GM18867 (cell line): ENCODE measurements around the gene ZYX.

Experiments
- ATAC-seq: cut with Tn5 transposase; IDR thresholded peaks from one replicate; pipeline ENCODE4 v1.9.1; 2021; ENCODE audit warnings: mild to moderate bottlenecking, moderate library complexity; ENCODE audit not compliant: unreplicated experiment

Gene ZYX

GRCh38 chr7:143380646-143381426 lies at the start of gene ZYX:
Gene ZYX (plus strand): TSS chr7:143381345. CDS start chr7:143381572, 227 bp downstream.
- peak; percentile 80 for ATAC-seq

GRCh38 chr7:143334244-143334643 lies 46.9 kb upstream of the ZYX start:
- ATAC-seq = no peak

- ATAC-seq = no peak
Measured at GRCh38 chr7:143337216-143337615, 43.9 kb upstream of the ZYX start.

GRCh38 chr7:143341842-143342241 lies 39.3 kb upstream of the ZYX start:
- ATAC-seq = no peak

GRCh38 chr7:143343596-143343995 lies 37.5 kb upstream of the ZYX start:
- no peak for ATAC-seq

- ATAC-seq = peak; percentile 61
Measured at GRCh38 chr7:143345428-143345900, 35.7 kb upstream of the ZYX start.

- ATAC-seq = no peak
Measured at GRCh38 chr7:143346018-143346417, 35.1 kb upstream of the ZYX start.

- ATAC-seq = no peak
Measured at GRCh38 chr7:143347950-143348349, 33.2 kb upstream of the ZYX start.

- ATAC-seq = no peak
Measured at GRCh38 chr7:143351060-143351459, 30.1 kb upstream of the ZYX start.

GRCh38 chr7:143351574-143351973 lies 29.6 kb upstream of the ZYX start:
- ATAC-seq = no peak

- no peak for ATAC-seq
Measured at GRCh38 chr7:143352531-143353002, 28.6 kb upstream of the ZYX start.

- no peak for ATAC-seq
Measured at GRCh38 chr7:143354376-143354775, 26.8 kb upstream of the ZYX start.

- ATAC-seq = no peak
Measured at GRCh38 chr7:143354965-143355364, 26.2 kb upstream of the ZYX start.

- ATAC-seq = no peak
Measured at GRCh38 chr7:143355450-143356385, 25.4 kb upstream of the ZYX start.

GRCh38 chr7:143356414-143357050 lies 24.6 kb upstream of the ZYX start:
- no peak for ATAC-seq

- ATAC-seq = no peak
Measured at GRCh38 chr7:143358626-143359025, 22.5 kb upstream of the ZYX start.

GRCh38 chr7:143359771-143360353 lies 21.3 kb upstream of the ZYX start:
- ATAC-seq = no peak

GRCh38 chr7:143360788-143361551 lies 20.2 kb upstream of the ZYX start:
- ATAC-seq = no peak

- no peak for ATAC-seq
Measured at GRCh38 chr7:143361552-143362130, 19.5 kb upstream of the ZYX start.
